ENCODE data around the gene DDOST. TPM values are rescaled to one million over a fixed set of nuclear protein-coding genes. Genes with fewer than 3 reads are reported as not detected.
"Not testable (repeated sequence)": the region's sequence is repeated elsewhere in the genome, so short reads cannot be mapped to it uniquely, and the experiment has no call there.

Gene DDOST
- total RNA-seq, 1 donor from 2014 or later = 347 TPM

DNA sequence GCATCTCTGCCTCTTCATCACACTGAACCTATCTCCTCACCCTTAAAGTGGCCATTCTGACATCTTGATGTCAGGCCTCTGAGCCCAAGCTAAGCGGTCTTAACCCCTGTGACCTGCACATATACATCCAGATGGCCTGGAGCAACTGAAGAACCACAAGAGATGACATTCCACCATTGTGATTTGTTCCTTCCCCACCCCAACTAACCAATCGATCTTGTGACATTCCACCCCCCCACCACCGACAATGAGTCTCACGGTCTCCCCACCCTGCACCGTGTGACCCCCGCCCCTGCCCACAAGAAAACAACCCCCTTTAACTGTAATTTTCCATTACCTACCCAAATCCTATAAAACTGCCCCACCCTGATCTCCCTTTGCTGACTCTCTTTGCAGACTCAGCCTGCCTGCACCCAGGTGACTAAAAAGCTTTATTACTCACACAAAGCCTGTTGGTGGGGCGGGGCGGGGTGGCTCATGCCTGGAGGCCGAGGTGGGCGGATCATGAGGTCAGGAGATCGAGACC is 48.9 kb downstream of the DDOST start:
- no peak for DNase-seq (ENCODE audit: low read depth)

DNA sequence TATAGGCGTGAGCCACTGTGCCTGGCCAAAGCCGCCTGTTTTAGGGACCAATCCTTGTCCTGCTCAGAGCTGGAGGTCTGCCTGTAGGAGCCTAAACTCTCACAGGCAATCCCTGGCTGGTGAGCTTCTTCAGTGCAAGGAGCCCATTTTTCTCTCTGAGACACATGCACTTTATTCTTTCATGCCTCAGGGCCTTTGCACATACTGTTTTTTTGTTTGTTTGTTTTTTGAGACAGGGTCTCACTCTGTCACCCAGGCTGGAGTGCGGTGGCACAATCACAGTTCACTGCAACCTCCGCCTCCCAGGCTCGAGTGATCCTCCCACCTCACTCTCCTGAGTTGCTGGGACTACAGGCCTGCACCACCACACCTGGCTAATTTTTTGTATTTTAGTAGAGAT is 49.5 kb downstream of the DDOST start:
- no peaks in the 10 kb centered on the region for H3K36me3 ChIP-seq (ENCODE audit: control insufficient read depth, insufficient read depth, low read length)
- H3K27me3 ChIP-seq (ENCODE audit: control insufficient read depth, insufficient read depth, low read length) = no peaks in the 10 kb centered on the region
- no peak for DNase-seq (ENCODE audit: low read depth)
- TF ChIP-seq, protein P1, sequence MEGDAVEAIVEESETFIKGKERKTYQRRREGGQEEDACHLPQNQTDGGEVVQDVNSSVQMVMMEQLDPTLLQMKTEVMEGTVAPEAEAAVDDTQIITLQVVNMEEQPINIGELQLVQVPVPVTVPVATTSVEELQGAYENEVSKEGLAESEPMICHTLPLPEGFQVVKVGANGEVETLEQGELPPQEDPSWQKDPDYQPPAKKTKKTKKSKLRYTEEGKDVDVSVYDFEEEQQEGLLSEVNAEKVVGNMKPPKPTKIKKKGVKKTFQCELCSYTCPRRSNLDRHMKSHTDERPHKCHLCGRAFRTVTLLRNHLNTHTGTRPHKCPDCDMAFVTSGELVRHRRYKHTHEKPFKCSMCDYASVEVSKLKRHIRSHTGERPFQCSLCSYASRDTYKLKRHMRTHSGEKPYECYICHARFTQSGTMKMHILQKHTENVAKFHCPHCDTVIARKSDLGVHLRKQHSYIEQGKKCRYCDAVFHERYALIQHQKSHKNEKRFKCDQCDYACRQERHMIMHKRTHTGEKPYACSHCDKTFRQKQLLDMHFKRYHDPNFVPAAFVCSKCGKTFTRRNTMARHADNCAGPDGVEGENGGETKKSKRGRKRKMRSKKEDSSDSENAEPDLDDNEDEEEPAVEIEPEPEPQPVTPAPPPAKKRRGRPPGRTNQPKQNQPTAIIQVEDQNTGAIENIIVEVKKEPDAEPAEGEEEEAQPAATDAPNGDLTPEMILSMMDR (IDR thresholded peaks at IDR 0.05; ENCODE audit: insufficient read depth, low read length, poor library complexity, severe bottlenecking) = no peak
- H3K4me3 ChIP-seq (ENCODE audit: low read depth, low read length) = no peak overlapping the region

More for the DNA sequence above, 48.9 kb downstream of the DDOST start:
- TF ChIP-seq, protein P1 (IDR thresholded peaks at IDR 0.05; ENCODE audit: insufficient read depth, low read length, poor library complexity, severe bottlenecking) = no peak
- Histone ChIP-seq H3K36me3 (ENCODE audit: control insufficient read depth, insufficient read depth, low read length) (no peaks in the 10 kb centered on the region), H3K27me3 (ENCODE audit: control insufficient read depth, insufficient read depth, low read length) (no peaks in the 10 kb centered on the region), H3K4me3 (ENCODE audit: low read depth, low read length) (no peak overlapping the region)

DNA sequence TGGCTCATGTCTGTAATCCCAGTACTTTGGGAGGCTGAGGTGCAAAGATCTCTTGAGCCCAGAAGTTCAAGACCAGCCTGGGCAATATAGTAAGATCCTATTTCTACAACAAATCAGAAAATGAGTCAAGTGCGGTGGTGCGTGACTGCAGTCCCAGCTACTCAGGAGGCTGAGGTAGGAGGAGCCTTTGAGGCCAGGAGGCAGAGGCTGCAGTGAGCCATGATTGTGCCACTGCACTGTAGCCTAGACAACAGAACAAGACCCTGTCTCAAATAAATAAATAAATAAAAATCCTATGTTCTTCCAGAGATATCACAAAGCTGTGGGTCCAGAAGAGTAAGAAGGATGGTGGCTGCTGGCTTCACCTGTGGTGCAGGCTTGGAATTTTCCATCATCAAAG is 50.2 kb downstream of the DDOST start:
- DNase-seq (ENCODE audit: low read depth) = no peak
- Histone ChIP-seq H3K36me3 (ENCODE audit: control insufficient read depth, insufficient read depth, low read length) (no peaks in the 10 kb centered on the region), H3K27me3 (ENCODE audit: control insufficient read depth, insufficient read depth, low read length) (no peaks in the 10 kb centered on the region), H3K4me3 (ENCODE audit: low read depth, low read length) (no peak overlapping the region)
- TF ChIP-seq, protein P1 (IDR thresholded peaks at IDR 0.05; ENCODE audit: insufficient read depth, low read length, poor library complexity, severe bottlenecking) = no peak

DNA sequence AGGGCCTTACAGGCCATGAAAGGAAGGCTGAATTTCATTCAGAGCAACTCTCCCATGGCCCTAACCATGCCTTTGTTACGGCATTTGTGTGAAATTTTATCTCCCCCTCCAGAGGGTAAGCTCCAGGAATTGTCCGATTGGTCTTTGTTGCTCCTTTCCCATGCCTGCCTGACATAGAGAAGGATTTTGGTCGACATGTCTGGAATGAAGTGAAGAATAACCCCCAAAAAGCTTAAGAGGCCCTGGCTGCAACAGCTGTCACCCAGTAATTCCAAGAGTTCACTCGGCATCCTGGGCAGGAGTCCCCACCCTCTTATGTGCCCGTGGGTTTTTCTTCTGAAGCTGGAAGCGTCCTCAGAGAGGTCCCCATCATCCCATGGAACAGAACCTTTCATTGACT is 51.6 kb downstream of the DDOST start:
- H3K36me3 ChIP-seq (ENCODE audit: control insufficient read depth, insufficient read depth, low read length) = no peaks in the 10 kb centered on the region
- TF ChIP-seq, protein P1 (IDR thresholded peaks at IDR 0.05; ENCODE audit: insufficient read depth, low read length, poor library complexity, severe bottlenecking) = no peak
- H3K4me3 ChIP-seq (ENCODE audit: low read depth, low read length) = no peak overlapping the region
- H3K27me3 ChIP-seq (ENCODE audit: control insufficient read depth, insufficient read depth, low read length) = no peaks in the 10 kb centered on the region
- no peak for DNase-seq (ENCODE audit: low read depth)

DNA sequence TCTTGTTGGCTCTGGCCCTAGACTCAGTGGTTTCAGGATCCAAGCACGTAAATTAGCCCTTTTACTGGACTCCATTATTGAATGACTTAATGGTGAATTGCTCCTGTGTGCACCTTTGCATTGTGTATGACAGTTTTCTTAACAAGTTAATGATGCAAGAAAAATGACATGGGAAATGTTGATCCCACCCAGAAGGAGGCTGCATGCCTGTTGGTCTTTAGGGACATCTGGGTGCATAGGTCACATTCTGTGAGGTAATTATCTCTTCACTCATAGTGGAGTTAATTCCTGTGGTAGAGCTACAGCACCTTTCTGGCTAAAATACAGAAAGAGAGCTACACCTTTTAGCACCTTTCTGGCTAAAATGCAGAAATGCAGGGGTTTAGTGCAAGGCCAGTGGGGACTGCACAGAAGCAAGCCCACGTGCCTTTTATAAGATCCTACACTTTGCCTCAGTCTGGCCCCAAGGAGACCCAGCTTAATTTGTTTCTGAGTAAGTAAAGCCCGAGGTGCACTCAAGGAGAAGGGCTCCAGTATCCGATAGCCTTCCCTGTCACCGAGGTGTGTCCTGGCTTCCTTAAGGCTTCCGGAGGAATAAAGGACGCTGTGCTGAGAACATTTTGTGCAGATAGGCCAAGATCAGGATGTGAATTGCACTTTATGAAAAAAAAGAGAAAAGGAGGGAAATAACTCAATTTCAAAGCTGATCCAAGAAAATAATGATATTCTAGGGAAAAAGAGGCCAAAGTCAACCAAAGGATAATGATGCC is 54.2 kb downstream of the DDOST start:
- not testable (repeated sequence) for H3K27me3 ChIP-seq (ENCODE audit: control insufficient read depth, insufficient read depth, low read length); H3K4me3 ChIP-seq (ENCODE audit: low read depth, low read length); DNase-seq (ENCODE audit: low read depth); H3K36me3 ChIP-seq (ENCODE audit: control insufficient read depth, insufficient read depth, low read length)

DNA sequence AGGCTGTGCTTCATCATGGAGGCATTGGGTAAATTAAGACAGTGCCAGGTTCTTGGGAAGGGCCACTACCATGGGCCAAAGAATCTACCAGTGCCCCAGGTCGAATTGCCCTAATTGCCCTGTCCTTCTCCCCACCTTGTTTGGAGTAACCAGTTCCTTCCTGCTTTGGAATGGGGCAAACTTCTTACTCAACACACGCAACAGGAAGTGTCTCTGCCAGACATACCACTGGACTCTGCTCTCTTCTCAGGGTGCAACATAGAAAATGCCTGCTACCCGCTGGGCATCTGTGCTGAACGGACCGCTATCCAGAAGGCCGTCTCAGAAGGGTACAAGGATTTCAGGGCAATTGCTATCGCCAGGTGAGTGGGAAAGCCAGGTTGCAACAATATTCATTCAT is 56.5 kb downstream of the DDOST start:
- Histone ChIP-seq H3K36me3 (ENCODE audit: control insufficient read depth, insufficient read depth, low read length) (no peaks in the 10 kb centered on the region), H3K4me3 (ENCODE audit: low read depth, low read length) (no peak overlapping the region), H3K27me3 (ENCODE audit: control insufficient read depth, insufficient read depth, low read length) (no peaks in the 10 kb centered on the region)
- TF ChIP-seq, protein P1 (IDR thresholded peaks at IDR 0.05; ENCODE audit: insufficient read depth, low read length, poor library complexity, severe bottlenecking) = no peak
- no peak for DNase-seq (ENCODE audit: low read depth)
